Stimulated activated CD8-positive, alpha-beta memory T cell treated with anti-CD3 and anti-CD28 coated beads, Interleukin-4, amount 100 ng/mL, for 1 hour (primary cell): ENCODE results near the gene UTP18.
"Not testable (repeated sequence)": the region's sequence is repeated elsewhere in the genome, so short reads cannot be mapped to it uniquely, and the experiment has no call there.

Source experiments
- DNase-seq, 2 donors: peaks; one replicate each; pipeline ENCODE4 v3.0.0-alpha.2; 2020; ENCODE audit warnings: low read depth in 2 of 2, low spot score in 1 of 2

The UTP18 gene

DNA sequence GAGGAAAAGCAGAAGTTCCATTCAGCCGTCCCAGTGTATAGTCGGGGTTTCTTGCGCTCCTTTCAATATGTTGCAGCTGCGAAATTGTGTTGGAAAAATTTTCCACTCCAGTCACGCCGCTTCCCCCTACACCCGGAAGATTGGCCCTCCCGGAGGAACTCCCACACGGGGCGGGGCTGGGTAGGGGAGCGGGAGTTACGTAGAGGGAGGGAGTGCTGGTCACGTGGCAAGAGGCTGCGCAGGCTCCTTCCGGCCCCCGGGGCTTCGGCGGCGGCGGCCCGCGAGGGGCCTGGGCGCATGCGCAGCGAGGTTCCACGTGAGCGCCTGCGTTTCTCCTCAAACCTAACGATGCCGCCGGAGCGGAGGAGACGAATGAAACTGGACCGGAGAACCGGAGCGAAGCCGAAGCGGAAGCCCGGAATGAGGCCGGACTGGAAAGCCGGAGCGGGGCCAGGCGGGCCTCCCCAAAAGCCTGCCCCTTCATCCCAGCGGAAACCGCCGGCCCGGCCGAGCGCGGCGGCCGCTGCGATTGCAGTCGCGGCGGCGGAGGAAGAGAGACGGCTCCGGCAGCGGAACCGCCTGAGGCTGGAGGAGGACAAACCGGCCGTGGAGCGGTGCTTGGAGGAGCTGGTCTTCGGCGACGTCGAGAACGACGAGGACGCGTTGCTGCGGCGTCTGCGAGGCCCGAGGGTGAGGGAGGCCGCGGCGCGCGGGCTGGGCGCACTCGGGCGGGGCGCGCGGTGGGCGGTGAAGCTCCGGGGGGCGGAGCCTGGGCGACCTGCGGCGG lies at the start of gene UTP18:
TSS of gene UTP18 (plus strand) at position 310 of the 787 bp plus-strand sequence. CDS start at position 349, 39 bp downstream.
- peak; percentile 91 to 93 for DNase-seq

DNA sequence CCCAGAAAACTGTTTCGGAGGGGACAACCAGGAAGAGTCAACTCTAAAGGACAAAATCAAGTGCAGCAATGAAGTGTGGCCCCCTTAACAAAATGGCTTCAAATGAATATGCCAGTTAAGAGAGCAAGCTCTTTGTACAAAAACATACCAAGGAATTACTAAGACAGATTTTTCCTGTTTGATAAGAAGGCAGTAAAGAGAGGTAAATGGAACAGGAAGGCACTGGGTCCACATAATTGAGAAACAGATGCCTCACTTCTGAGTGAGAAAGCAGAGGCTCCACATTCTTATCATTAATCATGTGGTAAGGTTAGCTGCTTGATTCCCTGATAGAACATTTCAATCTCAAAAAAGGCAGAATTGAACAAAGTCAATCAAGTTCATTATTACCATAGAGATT lies 45.4 kb upstream of the UTP18 start:
- DNase-seq = no peak

DNA sequence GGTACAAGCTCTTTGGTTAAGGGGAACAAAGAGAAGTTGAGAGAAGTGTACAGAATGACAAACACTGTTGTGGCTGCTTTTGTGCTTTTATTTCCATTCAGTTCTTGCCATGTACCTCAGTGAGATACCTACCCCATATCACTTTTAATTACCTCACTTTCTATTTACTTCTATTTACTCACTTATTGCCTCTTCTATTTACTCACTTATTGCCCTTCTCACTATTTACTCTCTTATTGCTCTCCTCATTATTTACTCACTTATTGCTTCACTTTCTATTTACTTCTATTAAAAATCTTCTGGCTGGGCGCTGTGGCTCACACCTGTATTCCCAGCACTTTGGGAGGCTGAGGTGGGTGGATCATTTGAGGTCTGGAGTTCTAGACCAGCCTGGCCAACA lies 42.4 kb upstream of the UTP18 start:
- no peak for DNase-seq

DNA sequence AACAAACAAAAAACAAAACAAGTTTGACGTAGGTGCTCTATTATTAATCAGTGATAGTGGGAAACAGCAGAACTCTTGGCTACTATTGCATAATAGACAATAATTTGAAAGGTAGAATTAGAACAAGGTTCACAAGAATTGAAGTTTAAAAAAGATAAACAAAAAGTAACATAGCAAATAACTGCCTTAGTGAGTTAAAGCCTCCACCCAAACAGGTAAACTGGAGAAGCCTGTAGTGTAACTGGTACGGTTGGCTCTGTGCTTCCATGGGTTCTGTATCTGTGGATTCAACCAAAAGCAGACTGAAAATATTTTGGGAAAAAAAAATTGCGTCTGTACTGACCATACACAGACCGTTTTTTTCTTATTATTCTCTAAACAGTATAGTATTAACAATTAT lies 39.0 kb upstream of the UTP18 start:
- DNase-seq = no peak

DNA sequence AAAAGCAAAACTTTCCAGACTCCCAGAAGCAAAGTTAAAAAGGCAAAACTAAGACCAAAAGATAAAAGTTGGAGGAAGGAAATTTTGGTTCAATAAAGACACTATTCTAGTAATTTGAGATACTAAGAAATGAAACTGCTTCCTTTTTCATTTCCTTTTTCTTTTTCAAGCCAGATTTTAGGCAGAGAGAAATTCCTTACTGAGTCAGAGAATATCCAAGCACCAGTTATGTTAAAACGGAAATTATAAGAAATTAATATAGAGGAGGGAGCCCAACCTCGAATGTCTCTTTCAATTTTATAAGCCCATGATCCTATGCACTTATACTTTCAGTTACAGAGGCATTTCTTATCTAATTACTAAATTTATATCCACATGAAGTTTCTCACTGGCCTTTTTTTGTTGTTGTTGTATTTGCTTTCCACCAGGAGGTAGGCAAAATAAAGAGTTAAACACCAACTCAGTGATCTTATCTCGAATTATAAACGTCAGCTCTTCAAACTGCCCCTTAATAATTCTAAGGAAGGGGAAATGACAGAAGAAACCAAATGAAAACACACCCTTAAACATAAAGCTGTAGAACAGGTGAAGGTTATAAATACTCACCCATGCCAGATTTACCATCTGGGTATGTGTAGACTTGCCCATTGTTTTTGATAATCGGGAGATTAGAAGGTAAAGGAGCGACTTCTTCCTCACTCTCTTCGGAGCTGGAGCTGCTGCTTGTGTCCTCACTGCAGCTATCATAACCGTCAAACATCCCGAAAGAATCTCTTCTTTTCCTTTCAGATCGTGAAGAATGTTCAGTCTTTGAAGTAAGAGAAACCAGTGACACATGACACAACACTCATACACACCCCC lies 35.7 kb upstream of the UTP18 start:
- no peak for DNase-seq

DNA sequence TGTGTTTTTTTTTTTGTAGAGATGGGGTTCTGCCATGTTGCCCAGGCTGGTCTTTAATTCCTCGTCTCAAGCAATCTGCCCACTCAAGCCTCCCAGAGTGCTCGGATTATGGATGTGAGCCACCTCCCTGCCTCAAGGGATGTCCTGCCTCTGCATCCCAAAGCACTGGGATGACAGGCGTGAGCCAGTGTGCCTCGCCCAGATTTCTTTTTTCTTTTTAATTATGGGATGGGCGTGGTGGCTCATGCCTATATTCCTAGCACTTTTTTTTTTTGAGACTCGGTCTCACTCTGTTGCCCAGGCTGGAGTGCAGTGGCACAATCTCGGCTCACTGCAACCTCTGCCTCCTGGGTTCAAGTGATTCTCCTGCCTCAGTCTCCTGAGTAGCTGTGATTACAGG lies 34.8 kb upstream of the UTP18 start:
- DNase-seq = not testable (repeated sequence)

DNA sequence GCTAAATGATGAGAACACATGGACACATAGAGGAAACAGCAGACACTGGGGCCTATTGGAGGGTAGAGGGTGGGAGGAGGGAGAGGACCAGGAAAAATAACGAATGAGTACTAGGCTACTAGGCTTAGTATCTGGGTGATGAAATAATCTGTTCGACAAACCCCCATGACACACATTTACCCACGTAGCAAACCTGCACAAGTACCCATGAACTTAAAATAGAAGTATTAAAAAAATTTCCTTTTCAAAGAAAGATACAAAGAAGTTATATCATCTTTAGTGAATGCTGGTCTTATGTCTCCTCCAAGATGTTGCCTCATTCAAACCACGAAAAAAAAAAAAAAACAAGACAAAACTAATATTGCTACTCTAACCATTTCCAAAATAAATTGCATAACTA lies 32.2 kb upstream of the UTP18 start:
- no peak for DNase-seq

DNA sequence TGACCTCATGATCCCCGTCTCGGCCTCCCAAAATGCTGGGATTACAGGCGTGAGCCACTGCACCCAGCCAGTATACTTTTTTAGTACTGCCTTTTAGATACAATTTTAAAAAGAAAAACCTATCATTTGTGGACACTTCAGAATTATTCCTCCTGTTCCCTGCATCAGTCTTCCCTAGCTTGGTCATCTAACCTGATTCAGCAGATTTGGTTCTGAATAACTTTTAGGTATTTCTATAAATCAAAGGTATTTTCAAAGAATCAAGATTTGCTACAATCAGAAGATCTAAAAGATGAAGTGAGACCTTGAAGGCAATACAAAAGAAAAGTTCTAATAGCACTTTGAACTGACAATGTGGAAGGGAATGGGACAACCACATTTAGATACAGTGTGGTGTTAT lies 30.5 kb upstream of the UTP18 start:
- DNase-seq = no peak

DNA sequence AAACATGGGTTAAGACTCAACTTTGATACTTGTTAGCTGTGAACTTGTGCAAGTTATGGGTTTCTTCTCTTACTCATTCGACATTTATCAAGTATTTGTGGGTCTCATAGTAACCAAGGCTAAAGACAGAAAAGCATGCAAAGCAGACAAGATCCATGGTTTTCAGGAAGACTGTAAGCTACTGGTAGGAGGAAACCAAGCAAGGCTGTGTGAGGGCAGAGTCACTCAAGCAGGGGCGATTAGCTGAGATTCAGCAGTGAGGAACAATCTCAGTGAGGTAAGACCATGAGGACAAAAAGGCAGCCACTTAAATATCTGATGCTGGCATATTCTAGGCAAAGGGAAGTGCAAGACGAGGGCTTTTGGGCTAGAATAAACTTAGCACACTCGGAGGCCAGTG lies 30.0 kb upstream of the UTP18 start:
- no peak for DNase-seq

DNA sequence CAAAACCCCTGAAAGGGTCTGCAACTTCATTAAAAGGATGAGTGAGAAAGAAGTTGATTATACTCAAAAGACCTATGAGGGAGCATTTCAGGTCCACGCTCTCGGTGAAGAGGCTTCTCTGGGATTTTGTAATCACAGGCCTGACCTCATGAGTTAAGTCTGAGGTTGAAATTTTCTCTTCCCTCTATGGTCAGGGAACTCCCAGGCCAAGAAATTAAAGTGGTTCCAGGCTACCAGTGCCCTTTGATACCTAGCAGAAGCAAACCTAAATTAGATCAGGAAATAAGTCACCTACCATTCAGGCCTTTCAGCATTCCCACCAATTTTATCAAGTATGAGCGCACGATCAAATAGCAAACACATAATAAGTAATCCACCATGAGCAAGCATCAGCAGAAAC lies 28.3 kb upstream of the UTP18 start:
- DNase-seq = no peak

DNA sequence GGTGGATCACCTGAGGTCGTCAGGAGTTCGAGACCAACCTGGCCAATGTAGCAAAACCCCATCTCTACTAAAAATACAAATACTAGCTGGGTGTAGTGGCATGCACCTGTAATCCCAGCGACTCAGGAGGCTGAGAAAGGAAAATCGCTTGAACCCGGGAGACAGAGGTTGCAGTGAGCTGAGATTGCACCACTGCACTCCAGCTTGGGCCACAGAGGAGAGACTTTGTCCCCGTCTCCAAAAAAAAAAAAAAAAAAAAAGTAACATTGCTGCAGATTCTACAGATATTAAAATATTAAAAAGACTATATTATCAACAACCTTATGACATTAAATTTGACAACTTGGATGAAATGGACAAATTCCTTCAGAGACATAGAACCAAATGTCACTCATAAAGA lies 26.2 kb upstream of the UTP18 start:
- no peak for DNase-seq

DNA sequence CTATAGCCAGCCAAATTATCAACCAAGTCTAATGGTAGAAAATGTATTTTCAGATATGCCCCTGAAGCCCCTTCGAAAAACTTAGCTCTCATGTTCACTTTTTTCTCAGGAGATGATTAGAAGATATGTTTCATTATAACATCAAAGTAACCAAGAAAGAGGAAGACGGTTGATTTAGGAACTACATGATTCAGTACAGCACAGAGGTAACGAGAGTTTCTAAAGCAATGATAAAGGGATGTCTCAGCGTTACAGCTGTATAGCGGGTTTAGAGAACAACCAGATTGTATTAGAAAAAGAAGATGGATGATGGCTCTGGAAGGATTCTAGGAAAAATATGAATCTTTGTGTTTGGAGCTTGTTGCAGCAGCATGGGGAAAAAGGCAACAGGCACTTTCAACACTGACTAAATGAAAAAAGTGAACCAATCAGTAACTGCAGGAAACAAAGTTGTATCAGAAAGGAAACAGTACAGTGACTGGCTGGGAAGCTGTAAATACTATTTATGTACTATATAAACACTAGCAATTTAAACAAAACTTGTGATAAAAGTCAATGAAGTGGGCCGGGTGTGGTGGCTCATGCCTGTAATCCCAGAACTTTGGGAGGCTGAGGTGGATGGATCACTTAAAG lies 22.0 kb upstream of the UTP18 start:
- no peak for DNase-seq

DNA sequence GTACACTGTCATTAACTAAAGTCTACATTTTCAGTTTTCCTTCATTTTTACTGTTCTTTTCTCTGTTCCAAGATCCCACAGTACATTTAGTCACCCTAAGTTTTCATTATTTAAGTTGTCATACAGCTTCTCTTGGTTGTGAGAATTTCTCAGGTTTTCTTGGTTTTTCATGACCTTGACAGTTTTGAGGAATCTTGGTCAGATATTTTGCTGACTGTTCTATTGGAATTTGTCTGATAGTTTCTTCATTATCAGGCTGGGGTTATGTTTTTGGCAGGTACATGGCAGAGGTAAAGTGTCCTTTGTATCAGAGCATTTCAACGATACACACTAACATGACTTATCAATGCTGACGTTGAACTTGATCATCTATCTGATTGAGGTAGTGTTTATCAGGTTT lies 20.1 kb upstream of the UTP18 start:
- DNase-seq = no peak

DNA sequence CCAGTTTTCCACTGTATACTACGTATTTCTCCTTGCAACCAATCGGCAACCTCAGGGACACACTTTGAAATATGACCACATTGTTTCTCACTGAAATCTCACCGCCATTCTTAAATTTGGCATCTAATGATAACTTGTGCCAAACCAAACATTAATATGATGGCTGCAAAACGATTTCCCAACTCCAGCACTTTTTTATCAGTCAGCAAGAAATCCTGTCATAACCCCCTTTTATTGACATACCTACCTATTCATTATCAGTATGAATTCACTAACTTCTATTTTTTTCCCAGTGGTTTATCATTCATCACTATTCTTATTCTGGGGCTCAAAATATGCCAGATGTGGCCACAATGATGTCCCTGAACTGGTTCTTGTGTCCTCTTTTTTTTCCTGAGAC lies 16.3 kb upstream of the UTP18 start:
- no peak for DNase-seq

DNA sequence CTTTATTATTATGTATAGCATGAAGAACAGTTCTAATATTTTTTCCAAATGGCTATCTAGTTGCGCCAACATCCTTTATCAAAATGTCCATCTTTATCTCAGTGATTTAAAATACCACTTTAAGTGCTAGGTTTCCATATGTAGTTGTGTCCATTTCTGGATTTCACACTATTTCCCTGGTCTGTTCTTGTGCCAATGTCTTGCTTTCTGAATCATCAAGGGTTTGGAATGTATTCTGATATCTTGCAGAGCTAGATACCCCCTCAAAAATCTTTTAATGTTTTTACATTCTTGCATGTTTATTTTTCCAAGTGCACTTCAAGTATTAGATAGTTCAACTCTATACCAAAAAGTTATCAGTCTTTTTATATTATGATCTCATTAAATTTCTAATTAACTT lies 14.8 kb upstream of the UTP18 start:
- no peak for DNase-seq

DNA sequence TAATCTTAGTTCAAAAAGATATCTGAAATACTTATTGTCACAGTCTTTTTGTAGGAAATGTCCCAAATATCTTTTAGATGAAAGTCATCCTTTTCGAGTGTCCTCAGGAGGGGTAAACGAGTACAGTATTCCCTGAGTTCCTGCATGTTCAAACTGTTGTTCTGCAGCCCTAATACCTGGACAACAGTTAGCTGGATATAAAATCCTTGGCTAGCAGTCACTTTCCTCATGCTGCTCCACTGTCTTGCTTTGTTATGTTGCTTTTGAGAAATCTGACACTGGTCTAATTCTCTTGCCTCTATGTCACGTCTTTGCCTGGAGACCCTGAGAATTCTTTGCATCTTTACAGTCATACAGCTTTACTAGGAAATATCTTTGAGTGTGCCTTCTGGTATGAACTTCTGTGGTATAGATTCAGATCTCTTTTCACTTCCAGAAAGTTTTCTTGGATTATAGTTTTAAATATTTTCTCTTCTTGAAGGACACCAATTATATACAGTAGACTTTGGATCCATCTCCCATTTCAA lies 10.0 kb upstream of the UTP18 start:
- no peak for DNase-seq

DNA sequence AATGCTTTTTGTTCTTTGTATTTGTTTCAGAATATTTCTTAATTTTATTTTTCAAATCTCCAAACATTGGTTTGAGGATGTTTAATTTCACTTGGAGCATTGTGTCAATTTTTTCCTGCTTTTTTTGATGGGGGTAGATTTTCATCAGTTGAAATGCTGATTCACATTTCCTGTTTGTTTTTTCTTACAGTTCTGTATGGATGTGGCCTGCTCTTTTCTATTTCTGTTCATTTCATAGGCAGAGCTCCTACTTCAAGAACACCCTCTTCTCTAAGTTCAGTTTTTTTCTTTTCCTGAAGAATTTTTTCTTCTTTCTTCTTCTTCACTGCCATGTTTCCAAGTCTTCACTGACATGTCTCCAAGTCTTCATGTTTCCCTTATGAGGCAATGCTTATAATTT lies 9.3 kb upstream of the UTP18 start:
- no peak for DNase-seq

DNA sequence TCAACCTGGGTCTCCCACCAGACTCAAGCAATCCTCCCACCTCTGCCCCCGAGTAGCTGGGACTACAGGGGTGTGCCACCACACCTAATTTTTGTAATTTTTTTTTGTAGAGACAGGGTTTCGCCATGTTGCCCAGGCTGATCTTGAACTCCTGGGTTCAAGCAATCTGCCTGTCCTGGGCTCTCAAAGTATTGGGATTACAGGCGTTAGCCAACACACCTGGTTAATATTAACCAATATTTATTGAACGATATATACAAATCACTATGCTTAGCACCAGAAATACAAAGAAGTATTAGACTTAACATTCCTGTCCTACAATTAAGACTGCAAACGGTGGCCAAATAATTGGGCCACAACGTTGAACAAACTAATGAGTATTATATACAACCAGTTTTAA lies 4.7 kb upstream of the UTP18 start:
- no peak for DNase-seq

DNA sequence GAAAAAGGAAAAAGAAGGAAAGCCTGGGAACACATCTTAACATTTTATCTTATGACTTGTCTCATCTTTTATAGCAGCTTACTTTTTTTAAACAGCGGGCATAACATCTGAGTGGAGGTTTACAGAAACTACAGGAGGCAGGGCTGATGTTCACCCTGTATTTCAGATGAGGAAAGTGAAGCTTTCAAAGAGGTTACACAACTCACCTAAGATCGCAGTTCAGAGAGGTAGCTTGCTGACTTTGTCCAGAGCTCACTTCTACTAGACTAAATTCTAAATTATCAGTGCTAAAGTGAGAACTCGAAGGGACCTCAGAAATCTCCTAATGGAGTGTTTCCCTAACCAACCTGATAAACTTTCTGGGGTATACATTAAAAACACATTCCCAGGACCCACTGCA lies 4.2 kb upstream of the UTP18 start:
- DNase-seq = no peak

DNA sequence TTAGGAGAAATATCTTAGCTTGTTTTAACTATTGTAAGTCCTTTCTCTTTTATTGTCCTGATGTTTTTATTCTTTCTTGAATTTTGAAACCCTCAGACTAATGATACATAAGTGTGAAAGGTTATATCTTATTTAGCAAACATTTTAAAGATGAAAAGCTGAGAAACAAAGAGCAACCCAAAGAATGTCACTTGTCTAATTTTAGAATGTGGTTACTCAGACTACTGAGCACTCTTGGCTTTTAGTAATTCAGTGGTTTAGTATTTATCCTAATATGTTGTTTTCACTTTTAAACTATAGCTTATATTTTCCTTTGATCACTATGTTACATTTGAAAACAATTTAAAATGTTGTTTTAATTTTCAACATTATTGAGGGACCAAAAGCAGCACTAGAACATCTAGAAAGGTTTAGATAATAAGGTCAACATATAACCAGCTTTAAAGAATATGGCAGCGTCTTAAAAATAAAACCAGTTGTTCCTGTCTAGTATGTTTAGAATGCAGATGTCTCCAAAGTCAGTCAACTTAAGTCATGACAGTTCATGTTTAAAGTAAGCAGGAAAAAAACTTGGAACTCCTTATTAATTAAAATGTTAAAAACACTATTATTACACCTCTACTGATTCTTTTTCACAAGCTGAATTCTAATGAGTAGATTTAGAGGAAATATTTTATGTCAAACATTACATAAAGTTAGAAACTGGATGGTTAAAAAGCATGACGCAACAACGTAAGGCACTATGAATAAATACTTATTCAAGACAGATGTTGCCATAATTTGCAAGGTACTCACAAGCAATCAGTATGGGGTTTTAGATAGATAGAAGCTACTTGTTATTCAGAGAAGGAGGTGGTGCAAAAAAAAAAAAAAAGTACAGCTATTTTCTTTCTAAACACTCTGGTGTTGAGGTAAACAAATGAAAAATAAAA lies 2.9 kb upstream of the UTP18 start:
- DNase-seq = no peak
